SK-N-MC (cell line): ENCODE results near the gene COASY.
"Not testable (repeated sequence)": the region's sequence is repeated elsewhere in the genome, so short reads cannot be mapped to it uniquely, and the experiment has no call there.

Experiments used
- DNase-seq: peaks from one replicate; pipeline ENCODE4 v3.0.0-alpha.2; 2011; ENCODE audit warnings: low read depth, low spot score
- H3K27ac ChIP-seq: fragments of 200-600 bp; sonication (generic); 2 replicates; pipeline ENCODE4 v1.5.1; 2016; ENCODE audit warnings: mixed run types
- H3K36me3 ChIP-seq: fragments of 200-600 bp; sonication (generic); 2 replicates; pipeline ENCODE4 v1.6.1; 2017; ENCODE audit warnings: antibody characterized with exemption, low read length, mixed read lengths; ENCODE audit not compliant: insufficient read depth
- H3K4me3 ChIP-seq: fragments of 200-600 bp; sonication (generic); 2 replicates; pipeline ENCODE4 v1.5.1; 2016
- H3K9ac ChIP-seq: fragments of 200-600 bp; sonication (generic); 2 replicates; pipeline ENCODE4 v1.8.0; 2017; ENCODE audit warnings: mixed run types, mixed read lengths; ENCODE audit not compliant: insufficient read length
- H3K9me3 ChIP-seq: fragments of 200-600 bp; sonication (generic); 2 replicates; pipeline ENCODE4 v1.6.1; 2017; ENCODE audit warnings: low read depth, mild to moderate bottlenecking, antibody characterized with exemption, low read length, moderate library complexity, mixed read lengths
- EZH2 ChIP-seq: fragments of 200-600 bp; sonication (generic); IDR thresholded peaks from one replicate; pipeline ENCODE4 v1.6.1; 2017; ENCODE audit warnings: antibody characterized with exemption
- FOXP2 ChIP-seq: optimal IDR thresholded peaks from 2 replicates; pipeline ENCODE3; 2011; ENCODE audit warnings: mild to moderate bottlenecking, moderate library complexity; ENCODE audit not compliant: insufficient read depth; ENCODE audit errors: extremely low read length, control extremely low read depth
- POLR2AphosphoS5 ChIP-seq: IDR thresholded peaks from 2 replicates; pipeline ENCODE4 v1.6.1; 2012; ENCODE audit warnings: mild to moderate bottlenecking, low read depth, low read length, borderline replicate concordance

The COASY gene

DNA sequence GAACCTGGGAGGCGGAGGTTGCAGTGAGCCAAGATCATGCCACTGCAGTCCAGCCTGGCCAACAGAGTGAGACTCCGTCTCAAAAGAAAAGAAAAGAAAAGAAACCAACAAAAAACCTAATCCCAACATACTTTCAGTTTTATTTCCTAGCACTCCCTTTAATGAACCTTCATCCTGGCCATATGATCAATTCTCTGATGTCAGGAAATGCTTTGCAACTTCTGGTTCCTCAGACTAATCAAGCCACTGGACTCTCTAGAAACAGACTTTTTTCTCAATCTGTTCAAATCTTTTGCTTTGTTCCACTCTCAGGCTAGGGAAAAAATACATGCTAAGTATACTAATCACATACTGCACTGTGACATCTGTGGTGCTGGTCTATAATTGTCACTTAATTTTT is 28.9 kb downstream of the COASY start:
- H3K9ac ChIP-seq = no peak overlapping the region
- no peaks in the 10 kb centered on the region for H3K9me3 ChIP-seq
- no peak for TF ChIP-seq EZH2
- TF ChIP-seq POLR2AphosphoS5 = no peak
- TF ChIP-seq FOXP2 = no peak
- no peak for DNase-seq
- H3K36me3 ChIP-seq = peaks cover 40% of the 10 kb centered on the region
- H3K27ac ChIP-seq = no peak overlapping the region
- no peak overlapping the region for H3K4me3 ChIP-seq

DNA sequence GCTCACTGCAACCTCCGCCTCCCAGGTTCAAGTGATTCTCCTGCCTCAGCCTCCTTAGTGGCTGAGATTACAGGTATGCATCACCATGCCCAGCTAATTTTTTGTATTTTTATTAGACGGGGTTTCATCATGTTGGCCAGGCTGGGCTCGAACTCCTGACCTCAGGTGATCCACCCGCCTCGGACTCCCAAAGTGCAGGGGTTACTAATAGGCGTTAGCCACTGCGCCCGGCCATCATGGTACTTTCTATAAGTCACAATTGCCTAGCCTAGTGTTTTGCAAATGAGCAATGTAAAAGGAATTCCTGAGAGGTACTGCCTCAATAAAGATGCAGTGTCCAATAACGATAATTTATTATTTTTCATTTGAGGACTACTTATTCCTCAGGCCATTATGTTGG is 29.5 kb downstream of the COASY start:
- no peak overlapping the region for H3K4me3 ChIP-seq
- H3K9ac ChIP-seq = no peak overlapping the region
- TF ChIP-seq EZH2 (no peak), POLR2AphosphoS5 (no peak), FOXP2 (no peak)
- no peaks in the 10 kb centered on the region for H3K9me3 ChIP-seq
- no peak overlapping the region for H3K27ac ChIP-seq
- no peak for DNase-seq
- peaks cover 35% of the 10 kb centered on the region for H3K36me3 ChIP-seq

DNA sequence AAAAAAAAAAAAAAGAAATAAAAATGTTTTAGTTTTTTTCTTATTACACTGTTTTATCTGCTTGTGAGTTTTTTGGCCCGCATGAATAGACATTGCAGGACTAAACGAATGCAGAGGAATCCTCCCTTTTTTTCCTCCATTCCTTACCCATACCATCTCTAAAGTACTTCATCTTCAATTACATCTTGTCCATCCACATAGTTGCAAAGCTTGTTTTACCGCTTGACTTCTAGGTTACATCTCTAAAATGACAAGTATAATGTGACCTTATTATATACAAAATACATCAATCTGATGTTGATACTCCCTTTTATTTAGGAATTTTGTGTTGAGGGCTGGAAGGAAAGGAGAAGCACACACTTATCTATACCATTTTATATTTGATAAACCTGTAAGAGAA is 34.4 kb downstream of the COASY start:
- Histone ChIP-seq H3K9ac (no peak overlapping the region), H3K36me3 (no peaks in the 10 kb centered on the region), H3K4me3 (no peak overlapping the region), H3K27ac (no peak overlapping the region), H3K9me3 (no peaks in the 10 kb centered on the region)
- DNase-seq = no peak
- TF ChIP-seq EZH2 = no peak
- TF ChIP-seq FOXP2 = no peak
- TF ChIP-seq POLR2AphosphoS5 = no peak

DNA sequence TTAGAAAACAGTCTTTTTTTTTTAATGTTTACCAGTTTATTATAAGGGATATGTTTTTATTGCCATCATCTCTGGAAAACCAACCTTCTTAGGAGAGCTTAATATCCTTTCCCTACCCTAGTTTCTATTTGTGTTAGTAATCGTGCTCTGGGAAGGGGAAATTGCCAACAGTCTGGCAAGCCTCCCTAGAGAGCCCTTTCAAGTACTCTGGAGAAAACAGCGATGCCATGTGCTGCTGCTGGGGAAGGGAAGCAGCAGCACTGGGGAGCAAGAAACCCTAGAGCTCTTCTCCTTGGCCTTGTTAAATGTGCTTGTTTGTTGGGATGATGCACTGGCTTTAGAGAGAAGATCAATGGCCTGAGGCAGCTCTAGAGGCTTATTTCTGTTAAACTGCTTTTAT is 37.0 kb downstream of the COASY start:
- no peak overlapping the region; the same call in 1 of the 2 replicates for H3K4me3 ChIP-seq
- no peak for TF ChIP-seq FOXP2
- TF ChIP-seq POLR2AphosphoS5 = no peak
- no peak for TF ChIP-seq EZH2
- no peaks in the 10 kb centered on the region for H3K9me3 ChIP-seq
- DNase-seq = no peak
- H3K27ac ChIP-seq = peak overlapping the region; percentile 49
- no peaks in the 10 kb centered on the region for H3K36me3 ChIP-seq
- peak overlapping the region; percentile 26 for H3K9ac ChIP-seq

DNA sequence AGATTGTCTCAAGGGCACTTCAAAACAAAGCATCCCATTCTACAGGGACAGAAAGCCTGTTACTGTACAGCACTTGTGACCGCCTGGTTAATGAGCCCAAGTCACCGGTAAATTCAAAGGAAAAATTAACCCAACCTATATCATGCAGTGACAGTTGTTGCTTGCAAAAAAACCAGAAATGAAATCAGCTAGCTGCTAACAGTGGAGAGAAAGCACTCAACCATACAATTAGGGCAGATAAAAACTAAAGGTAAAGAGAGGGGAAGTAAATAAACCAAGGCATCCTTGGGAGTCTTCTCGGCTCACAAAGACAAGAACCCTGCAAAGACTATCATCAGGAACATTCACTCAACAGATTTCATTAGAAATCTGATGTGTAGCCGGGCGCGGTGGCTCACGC is 41.4 kb downstream of the COASY start:
- Histone ChIP-seq H3K4me3 (no peak overlapping the region), H3K36me3 (no peaks in the 10 kb centered on the region), H3K9me3 (no peaks in the 10 kb centered on the region), H3K9ac (no peak overlapping the region), H3K27ac (no peak overlapping the region)
- DNase-seq = no peak
- TF ChIP-seq FOXP2 (no peak), EZH2 (no peak), POLR2AphosphoS5 (no peak)

DNA sequence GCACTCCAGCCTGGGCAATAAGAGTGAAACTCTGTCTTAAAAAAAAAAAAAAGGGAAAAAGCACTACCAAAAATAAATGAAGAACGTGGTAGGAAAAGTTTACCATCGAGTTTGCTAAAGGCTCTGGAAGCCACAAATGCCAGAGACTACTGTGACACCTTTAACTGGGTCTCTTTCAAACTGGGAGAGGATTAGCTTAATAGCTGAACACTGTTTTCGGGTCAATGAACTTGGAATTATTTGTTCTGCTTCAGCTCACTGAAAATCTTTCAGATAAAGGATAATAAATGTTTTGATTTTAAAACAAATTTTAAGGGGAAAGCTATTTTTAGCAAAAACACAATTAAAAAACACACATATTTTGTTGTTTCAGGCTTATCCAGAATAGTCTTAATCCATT is 45.8 kb downstream of the COASY start:
- peaks cover 11% of the 10 kb centered on the region for H3K36me3 ChIP-seq
- H3K9me3 ChIP-seq = no peaks in the 10 kb centered on the region
- H3K27ac ChIP-seq = no peak overlapping the region
- H3K9ac ChIP-seq = peak overlapping the region; percentile 91
- DNase-seq = no peak
- H3K4me3 ChIP-seq = peak overlapping the region; percentile 87
- no peak for TF ChIP-seq FOXP2
- TF ChIP-seq EZH2 = no peak
- TF ChIP-seq POLR2AphosphoS5 = no peak

DNA sequence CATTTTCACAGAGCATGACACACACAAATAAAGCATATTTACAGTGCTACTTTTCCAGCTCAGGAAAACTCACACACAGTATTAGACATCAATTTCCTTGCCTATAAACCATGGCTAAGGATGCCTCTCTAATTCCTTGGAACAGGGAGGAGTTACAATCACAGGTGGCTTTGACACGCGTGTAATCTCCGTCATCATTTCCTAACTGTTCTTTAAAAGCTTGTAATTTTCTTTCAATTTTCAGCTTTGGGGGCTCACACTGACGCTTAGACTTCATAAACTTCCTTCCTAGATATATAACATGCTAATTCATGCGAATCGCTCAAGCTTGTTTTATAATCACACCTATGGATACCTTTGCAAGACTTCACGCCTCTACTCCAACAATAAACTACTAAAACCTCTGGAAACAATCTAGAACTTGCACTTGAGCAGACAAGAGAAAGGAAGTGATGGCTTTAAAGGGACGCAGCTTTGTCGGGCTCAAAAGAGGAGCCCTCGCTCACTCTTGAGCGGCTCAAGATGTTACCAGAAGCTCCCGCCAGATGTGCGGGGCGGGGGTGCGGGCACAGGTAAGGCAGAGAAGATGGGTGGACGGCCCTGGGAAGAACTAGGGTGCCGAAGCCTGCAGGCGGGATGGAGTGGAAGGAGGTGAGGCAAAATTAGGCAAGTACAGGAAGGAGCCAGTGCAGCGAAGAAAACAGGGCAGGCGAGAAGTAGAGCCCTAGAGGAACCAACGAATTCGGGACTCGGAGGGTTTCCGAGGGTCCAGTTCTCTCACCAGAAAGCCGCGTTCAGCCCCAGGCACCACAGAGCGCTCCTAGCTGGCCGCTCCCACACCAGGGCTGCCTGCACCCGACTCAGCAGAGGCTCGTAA is 46.6 kb downstream of the COASY start:
- peak overlapping the region; percentile 87 for H3K4me3 ChIP-seq
- no peaks in the 10 kb centered on the region for H3K9me3 ChIP-seq
- no peak overlapping the region; the same call in 1 of the 2 replicates for H3K27ac ChIP-seq
- TF ChIP-seq EZH2 (no peak), POLR2AphosphoS5 (no peak), FOXP2 (no peak)
- H3K9ac ChIP-seq = peak overlapping the region; percentile 91
- H3K36me3 ChIP-seq = peaks cover 18% of the 10 kb centered on the region
- DNase-seq = no peak

DNA sequence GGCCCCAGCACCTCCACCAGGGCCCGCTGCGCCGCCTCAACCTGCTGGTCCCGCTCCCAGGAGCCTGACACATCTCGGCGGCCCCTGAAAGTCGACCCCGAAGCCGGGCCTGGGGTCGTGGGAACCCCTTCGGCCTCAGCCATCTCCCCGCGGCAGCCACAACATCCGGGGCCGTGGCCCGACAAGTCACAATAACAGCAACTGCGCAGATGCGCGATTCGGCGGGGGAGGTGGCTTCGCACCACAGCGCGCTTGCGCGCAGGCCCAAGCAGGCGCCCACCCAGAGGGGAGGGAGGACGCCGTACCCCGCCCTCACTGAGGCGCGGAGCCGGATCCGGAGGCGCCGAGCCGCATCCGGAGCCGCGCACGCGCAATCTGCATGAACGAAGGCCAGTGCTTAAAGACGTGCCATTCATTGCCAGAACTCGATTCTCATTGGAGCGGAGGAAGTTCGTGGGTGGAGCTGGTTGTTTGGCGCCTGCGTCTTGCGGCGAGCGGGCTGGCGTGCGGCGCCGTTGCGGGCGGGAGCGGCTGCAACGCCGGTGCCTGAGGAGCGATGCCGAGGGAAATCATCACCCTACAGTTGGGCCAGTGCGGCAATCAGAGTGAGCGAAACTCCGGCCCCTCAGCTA is 47.4 kb downstream of the COASY start, which contains the start of the genes RETREG3 and TUBG1:
Gene RETREG3, minus strand, starts transcription at position 193 of the 632 bp plus-strand sequence. Its CDS starts 50 bp downstream, at position 143.
Gene TUBG1, plus strand, starts transcription at position 502 of the 632 bp plus-strand sequence. Its CDS starts 55 bp downstream, at position 557.
- no peak for TF ChIP-seq EZH2
- peak; percentile 89 for TF ChIP-seq POLR2AphosphoS5
- peak; percentile 73 for TF ChIP-seq FOXP2
- Histone ChIP-seq H3K27ac (peak within 1 kb of the TSS; percentile 19; the same call in 1 of the 2 replicates), H3K9me3 (no peaks in the 10 kb centered on the region), H3K36me3 (peaks cover 24% of the 10 kb centered on the region), H3K4me3 (peak within 1 kb of the TSS; percentile 87), H3K9ac (peak within 1 kb of the TSS; percentile 92)
- peak; percentile 96 for DNase-seq

DNA sequence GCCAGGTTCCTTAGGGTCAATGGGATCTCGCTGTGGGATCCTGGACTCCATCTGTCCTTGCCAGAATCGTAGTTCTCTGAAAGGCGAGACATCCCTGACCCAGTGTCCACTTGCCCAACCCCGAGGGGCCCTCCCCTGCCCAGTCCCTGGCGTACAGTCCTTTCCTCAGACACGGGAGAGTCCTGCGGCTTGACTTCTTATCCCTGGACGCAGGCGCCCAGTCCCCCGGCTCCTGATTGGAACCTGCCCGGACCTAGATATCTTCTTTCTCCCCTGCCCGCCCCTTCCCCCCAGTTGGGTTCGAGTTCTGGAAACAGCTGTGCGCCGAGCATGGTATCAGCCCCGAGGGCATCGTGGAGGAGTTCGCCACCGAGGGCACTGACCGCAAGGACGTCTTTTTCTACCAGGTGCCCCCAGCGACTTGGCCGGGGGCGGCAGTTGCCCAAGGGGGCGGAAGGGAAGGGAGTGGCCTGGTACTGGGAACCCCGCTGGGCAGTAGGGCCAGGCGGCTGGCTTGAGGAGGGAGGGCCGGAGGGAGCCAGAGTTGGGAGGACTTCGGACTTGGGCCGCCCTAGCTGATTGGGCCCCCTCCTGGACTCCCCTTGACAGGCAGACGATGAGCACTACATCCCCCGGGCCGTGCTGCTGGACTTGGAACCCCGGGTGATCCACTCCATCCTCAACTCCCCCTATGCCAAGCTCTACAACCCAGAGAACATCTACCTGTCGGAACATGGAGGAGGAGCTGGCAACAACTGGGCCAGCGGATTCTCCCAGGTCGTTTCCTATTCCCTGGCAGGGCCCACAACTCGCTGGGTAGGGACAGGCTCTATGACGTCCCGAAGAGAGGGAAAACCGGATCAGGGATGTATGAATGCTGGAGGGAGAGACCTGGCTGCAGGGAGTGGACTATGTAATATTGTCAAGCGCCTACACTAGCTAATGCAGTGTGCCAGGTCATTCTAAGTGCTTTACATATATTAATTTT is 48.2 kb downstream of the COASY start:
- Histone ChIP-seq H3K36me3 (peaks cover 32% of the 10 kb centered on the region), H3K27ac (0 out of 2 replicates have a peak overlapping the region, but pooled peaks have one; percentile 19), H3K9ac (peak overlapping the region; percentile 92), H3K4me3 (peak overlapping the region; percentile 87)
- not testable (repeated sequence) for H3K9me3 ChIP-seq, DNase-seq
